GM19043 (cell line): ENCODE measurements around the gene TXK.
A peak's percentile ranks its signal among the peaks of the same experiment; 100 is the strongest.

ENCODE experiments used
- ATAC-seq: cut with Tn5 transposase; IDR thresholded peaks from one replicate; pipeline ENCODE4 v1.9.1; 2021; ENCODE audit warnings: low read depth; ENCODE audit not compliant: unreplicated experiment

TXK gene

DNA sequence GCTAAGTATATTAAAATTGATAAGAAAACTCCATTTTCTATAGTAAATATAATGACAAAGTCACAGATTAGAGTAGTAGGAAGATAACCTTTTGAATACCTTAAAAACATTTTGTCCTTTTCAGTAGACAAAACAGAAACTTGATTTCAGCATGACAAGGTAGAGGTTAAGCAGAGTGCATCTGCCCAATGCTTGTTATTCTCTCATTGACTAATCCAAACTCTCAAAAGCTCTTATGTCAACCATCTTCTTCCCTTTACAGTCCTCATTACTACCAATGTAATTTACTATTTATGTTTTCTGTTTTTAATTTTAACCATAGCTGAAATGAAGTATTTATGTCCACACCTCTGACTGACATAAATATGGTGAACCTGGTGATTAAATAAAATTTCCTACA lies 106.4 kb downstream of the TXK start:
- ATAC-seq, result peak; percentile 61

DNA sequence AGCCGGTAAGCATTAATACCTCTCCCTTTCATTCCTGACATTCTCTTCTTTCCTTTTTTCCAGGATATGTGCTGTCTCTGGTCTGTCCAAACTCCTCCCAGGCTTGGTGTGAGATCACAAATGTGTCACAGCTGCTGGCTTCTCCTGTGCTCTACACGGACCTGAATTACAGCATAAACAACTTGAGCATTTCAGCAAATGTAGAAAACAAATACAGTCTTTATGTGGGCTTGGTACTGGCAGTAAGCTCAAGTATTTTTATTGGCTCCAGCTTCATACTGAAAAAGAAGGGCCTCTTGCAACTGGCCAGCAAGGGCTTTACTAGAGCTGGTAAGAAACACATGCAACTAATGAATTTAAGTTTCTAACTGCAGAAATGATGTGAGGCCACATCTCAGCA lies 109.0 kb downstream of the TXK start:
- ATAC-seq, result no peak

DNA sequence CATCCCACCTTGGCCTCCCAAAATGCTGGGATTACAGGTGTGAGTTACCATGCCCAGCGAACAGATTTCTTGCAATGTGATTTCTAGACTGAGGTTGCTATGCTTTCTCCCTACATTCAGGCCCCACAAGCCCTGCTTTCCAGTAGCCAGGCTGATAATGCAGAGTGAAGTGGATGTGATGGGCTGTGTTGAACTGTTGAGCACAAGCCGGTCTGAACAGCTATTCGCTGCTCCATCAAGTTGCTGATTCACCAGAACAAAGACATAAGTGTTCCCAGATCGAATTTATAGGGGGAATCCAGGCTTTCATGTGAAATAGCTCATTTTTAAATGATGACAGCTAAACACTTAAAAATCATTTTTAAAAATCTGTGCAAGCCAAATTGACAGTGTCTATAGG lies 109.5 kb downstream of the TXK start:
- no peak for ATAC-seq

DNA sequence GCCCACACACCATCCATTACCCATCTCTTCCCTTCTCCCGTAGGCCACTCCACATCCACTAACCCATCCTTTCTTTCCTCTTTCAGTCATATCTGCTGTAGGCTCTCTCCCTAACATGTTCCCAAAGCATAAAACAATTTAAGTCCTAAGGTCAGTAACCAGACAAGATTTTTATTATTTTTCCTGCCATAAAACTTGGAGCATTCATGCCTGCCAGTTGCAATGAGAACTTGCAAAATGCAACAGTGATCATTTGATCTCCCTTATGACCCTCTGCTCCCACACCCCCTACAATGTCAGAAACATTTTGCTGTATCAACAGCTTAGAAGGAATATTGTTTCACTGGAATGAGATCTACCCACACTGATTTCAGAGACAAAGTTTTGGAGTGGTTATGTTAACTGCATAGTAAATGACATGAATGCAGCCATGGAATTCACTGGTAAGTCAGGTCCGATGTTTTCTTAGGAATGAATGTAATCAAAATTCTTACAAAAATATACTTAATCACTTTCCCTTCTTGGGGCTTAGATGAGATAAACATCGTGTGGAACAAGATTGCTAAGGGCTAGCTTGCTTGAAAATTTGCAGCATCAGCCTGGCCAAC lies 111.8 kb downstream of the TXK start:
- ATAC-seq, result no peak

DNA sequence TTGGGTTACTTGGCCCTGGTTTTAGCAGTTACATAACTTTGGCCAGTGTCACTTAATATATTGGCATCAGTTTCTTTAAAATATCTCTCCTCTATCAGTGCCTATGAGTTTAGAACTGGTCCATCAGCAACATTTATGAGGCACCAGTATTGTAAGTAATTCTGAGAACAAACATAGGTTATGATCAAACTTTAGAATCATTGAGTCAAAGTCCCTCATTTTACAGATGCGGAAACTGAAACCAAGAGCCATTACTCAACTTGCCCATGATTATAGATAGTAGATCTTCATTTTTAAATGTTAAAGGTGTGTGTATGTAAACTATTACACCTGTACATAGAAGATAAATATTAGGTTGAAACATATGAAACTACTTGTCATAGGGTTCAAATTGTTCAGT lies 113.0 kb downstream of the TXK start:
- no peak for ATAC-seq

DNA sequence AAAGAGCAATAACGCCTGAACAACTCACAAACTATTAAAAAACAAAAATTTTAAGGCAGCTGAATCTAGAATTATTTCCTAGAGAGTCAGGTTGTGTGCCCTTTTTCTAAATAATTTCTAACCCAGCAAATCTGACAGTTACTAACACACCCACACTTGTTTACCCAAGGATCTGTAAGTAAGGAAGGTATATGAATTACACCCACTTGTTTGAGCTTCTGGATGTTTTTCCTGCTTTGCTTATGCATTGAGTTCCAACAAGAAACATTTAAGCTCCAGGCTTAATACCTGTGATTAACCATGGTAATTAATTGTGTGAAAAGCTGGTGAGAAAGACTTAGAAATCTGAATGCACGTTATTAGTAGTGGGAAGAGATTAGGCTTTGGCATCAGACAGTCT lies 115.9 kb downstream of the TXK start:
- ATAC-seq, result no peak

DNA sequence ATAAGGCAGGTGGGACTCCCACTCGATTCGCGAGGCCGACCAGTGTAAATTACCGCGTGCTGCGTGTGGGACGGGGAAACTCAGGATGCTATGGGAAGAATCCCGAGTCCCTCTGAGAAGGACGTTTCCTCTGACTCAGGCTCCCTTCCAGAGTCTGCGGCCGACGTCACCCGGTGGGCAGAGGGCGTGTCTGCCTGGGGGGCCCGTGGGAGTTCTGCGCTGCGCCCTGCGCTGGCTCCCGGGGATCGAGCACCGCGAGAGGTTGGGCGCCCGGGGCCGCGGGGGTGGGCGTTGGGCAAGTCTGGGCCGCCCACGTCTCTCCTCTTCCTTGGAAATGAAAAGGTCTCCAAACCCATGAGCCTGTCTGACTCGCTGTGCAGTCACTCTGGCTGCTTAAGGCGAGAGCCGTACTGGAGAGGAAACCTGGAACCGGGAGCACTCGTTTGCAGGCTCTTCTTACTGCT lies 116.9 kb downstream of the TXK start:
- no peak for ATAC-seq
